COLO668 (cell line): Measurements from ENCODE around the gene ZSCAN22.
"Not testable (repeated sequence)": the region's sequence is repeated elsewhere in the genome, so short reads cannot be mapped to it uniquely, and the experiment has no call there.

Source experiments
- DNase-seq: peaks from one replicate; lab custom pipeline; 2025; ENCODE audit not compliant: unreplicated experiment; lab: John Stamatoyannopoulos, UW

ZSCAN22 gene

DNA sequence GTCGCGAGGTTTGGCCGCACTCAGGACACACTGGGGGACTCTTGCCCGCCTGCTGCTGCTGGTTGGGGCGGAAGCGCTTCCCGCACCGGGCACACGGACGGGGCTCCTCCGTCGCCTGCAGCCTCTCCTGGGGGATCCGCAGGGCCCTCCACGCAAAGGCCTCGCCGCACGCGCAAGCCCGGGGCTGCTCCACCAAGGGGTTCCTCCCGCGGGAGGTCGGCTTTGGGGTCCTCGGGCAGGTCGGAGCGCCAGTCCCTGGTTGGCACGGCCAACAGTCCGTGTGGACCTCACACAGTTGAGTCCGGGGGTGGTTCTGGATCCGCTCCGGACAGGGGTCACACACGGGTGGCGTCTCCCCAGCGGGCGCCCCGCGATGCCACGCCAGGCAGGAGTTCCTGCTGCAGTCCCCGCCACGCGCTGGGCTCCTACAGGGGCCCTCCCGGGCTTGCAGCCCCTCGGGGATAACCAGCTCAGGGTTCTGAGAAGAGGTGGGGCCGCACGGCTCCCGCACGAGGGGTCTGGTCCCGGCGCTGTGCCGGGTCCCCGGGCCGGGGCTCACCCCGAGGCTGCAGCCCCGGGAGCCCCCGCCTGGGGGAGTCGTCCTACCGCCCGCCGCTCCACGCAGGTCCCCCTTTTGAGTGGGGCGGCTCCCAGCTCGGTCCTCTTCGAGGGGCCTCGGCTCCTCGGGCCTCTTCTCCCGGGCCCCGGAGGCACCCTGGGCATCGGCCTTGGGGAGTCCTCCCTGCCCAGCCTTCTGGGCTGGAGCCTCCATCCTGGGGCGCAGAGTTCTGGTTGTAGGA lies 42.0 kb downstream of the ZSCAN22 start:
- DNase-seq = no peak

DNA sequence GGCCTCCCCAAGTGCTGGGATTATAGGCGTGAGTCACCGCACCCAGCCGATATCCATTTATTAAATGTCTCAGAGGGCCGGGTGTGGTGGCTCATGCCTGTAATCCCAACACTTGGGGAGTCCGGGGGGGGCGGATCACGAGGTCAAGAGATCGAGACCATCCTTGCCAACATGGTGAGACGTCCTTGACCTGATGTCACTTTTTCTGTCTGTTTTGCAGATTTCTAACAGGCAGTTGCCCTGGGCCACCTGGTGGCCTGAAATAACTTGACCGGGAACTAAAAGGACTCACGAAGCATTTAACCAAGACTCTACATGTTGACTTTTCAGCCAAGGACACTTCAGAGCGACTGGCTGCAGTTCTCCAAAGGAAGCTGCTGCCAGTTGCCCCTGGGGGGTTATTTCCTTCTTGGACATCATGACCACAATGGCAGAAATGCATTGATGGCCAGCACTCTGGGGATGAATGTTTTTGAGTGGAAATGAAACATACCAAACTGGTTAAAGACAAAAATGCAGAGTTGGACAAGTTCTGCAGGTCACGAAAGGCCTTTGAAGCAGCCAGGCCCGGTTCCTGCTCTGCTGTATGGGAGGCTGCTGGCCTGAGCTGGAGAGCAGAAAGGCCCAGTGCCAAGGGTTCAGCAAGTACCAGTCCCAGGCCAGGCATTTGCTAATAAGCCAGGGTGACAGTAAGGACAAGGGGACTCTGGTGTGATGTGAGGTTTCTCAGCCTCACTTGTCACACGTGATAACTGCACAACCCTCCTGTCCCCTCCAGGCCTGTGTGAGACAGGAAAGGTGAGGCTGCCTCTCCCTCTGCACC lies 45.7 kb downstream of the ZSCAN22 start:
- DNase-seq = no peak

DNA sequence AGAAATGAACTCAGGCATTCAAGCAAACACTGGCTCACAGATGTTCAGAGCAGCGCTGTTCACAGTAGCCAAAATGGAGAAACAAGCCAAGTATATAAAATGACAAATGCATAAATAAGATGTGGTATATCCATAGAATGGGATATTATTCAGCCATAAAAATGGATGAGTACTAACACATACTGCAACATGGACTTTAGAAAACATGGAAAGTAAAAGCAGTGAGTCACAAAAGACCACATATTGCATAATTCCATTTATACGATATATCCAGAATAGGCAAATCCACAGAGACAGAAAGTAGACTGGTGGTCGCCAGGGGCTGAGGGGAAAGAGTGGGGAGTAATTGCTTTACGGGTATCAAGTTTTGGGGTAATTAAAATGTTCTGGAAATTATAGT lies 47.4 kb downstream of the ZSCAN22 start:
- DNase-seq = no peak

DNA sequence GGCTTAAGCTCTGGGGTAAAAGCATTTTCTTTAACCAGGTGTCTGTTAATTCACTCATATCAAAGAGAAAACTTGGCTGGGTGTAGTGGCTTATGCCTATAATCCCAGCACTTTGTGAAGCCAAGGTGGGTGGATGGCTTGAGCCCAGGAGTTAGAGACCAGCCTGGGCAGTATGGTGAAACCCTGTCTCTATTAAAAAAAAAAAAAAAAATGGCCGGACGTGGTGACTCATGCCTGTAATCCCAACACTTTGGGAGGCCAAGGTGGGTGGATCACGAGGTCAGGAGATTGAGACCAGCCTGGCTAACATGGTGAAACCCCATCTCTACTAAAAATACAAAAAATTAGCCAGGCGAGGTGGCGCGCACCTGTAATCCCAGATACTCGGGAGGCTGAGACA lies 49.9 kb downstream of the ZSCAN22 start:
- DNase-seq = not testable (repeated sequence)

DNA sequence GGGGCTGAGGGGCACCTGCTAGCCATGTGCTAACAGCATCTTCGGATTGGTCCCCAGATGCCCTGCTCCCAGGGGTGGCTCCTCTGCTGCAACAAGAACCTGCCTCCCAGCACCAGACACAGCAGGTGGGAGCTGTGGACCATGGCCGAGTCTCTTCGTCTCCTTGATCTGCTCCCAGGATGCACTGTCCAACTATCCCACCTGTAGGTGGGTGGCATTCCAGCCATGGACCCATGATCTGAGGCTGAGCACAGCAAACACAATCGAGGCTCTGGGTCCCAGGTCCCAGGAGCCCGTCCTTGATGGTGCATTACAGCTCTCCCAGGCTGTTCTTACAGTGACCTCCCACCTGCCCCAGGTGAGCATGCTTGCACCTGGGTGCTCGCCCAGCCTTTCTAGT lies 52.5 kb downstream of the ZSCAN22 start:
- DNase-seq = no peak

DNA sequence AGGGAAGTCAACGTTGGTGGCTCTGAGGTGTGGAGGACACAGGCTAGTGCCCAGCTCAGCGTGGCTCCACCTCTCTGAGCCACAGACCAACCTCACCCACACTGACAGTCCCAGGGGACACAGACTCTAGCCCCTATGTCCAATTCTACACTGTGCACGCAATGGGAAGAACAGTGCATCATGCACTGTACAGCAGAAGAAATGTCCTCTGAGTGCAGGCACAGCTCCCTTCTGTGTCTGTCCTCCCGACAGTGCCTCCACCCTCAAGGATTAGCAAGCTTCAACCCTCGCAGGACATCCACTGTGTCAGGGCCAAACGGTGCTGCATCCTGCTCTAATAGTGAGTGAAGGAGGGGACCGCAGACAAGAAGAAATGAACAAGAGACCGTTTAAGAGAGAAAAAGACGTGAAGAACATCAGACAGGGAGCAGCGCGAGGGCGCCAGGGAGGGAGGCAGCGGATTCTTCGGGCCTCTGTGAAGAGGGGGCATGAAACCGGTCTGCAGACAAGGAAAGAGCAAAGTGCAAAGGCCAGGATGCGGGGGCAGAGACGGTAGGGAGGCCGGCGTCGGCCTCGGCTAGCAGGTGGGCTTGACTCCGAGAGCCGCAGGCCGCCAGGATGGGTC lies 53.4 kb downstream of the ZSCAN22 start:
- no peak for DNase-seq

DNA sequence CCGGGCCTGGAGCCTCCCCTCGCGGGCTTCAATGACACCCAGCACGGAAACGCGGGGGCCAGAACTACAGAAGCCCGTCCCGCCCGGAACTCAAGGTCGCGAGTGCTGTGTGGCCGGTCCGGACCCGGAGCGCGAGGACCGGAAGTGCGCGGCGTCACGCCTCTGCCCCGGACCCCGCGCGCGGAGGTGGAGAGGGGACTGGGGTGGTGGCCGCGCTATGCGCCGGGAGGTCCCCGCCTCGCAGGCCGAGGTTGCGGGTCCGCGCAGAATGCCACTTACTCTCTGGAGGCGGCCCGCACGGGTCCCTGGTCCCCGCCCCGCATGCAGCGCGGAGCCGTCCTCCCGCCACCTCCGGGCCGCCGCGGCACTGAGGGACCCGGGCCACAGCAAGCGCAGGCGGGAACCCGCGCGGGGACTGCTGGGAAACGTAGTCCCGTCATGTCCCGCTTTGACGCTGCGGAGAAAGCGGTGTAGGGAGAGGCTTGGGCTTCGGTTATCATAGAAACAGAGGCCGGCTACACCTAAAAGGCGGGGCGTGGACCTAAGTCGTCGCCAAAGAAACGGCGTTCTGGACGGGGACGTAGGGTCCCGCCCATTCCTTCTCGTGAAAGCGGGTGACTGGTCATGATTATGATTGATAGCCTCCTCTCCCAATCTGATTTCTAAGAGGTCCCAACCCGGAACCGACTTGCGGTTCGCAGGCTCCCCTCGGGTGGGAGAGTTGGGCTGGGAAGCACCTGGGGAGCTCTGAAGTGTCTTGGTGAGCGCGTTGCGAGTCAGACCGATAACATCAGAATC lies 54.1 kb downstream of the ZSCAN22 start, which contains the start of gene ZNF837:
ZNF837 (minus strand) TSS at position 369 of the 798 bp plus-strand sequence. CDS start 11,698 bp downstream, outside the sequence.
- peak; percentile 97 for DNase-seq

DNA sequence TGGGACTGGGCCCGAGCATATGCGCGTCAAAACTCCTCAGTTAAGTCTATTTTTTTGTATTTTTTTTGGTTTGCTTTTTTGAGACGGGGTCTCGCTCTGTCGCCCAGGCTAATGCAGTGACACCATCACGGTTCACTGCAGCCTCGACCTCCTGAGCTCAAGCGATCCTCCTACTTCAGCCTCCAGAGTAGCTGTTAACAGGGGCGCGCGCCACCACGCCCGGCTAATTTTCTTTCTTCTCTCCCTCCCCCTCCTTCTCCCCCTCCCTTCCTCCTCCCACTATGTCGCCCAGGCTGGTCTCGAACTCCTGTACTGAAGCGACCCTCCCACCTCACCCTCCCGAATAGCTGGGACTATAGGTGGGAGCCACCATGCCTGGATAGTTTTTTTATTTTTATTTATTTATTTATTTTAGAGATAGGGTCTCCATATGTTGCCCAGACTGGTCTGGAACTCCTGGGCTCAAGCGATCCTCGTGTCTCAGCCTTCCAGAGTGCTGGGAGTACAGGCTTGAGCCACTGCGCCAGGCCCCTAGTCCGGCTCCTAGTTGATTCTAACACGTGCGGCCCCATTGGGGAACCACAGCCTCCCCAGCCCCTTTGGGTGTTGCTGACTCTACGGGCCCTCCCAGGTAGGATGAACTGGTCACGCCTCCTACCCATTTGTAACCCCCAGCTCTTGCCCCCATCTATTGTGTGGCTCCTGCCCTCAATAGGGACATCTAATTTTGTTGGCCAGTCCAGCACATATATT lies 54.8 kb downstream of the ZSCAN22 start:
- peak; percentile 43 for DNase-seq

DNA sequence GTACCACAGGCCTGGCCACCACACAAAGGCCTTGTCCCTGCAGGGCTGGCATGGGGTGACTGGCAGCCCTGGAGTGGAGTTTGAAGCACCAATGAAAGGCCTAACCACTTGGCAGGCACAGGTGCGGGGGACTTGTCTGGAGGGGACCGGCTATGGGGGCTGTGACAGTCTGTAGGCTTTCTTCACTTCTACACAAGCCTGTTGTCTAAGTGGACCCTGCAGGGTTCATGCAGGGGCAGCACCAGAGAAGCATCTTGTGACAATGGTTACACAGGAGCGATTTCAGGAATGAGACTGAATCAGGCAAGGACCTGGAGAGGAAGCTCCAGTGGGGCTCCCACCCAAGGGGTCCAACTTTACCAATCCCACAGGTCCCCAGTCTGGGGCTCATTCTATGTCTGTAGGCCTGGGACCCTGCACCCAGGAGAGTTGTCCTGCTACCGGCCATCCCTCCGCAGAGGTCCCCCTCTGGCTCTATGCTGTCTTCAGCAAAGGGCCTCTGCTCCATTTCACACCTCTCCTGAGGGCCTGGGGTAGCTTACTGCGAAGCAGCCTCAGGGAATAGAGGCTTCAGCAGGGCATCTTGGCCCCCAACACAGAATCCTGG lies 56.3 kb downstream of the ZSCAN22 start:
- no peak for DNase-seq

DNA sequence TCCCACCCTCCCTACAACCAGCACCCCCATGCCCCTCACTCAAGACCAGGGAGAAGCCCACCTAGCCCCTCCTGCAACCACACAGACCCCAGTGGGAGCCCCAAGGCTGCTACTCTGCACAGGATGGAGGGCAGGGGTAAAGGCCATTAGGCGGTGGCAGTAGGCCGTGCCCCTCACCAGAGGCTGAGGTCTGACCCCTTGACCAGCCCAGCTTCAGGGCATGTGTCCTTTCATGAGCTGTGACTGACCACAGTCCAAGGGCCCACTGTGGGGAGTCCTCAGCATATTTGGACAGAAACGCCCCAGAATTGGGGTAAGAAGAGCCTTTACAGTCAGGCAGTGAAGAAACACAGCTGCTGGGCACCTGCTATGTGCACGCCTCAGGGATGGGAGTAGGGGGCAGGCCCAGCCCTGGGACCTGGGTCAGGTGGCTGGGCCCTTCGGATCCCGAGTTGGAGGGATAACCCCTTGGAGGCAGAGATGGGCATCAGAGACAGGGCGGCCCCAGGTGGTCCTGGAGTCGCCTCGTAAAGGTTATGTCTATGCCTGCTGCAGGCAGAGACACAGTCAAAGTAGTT lies 58.6 kb downstream of the ZSCAN22 start:
- DNase-seq = peak; percentile 18

DNA sequence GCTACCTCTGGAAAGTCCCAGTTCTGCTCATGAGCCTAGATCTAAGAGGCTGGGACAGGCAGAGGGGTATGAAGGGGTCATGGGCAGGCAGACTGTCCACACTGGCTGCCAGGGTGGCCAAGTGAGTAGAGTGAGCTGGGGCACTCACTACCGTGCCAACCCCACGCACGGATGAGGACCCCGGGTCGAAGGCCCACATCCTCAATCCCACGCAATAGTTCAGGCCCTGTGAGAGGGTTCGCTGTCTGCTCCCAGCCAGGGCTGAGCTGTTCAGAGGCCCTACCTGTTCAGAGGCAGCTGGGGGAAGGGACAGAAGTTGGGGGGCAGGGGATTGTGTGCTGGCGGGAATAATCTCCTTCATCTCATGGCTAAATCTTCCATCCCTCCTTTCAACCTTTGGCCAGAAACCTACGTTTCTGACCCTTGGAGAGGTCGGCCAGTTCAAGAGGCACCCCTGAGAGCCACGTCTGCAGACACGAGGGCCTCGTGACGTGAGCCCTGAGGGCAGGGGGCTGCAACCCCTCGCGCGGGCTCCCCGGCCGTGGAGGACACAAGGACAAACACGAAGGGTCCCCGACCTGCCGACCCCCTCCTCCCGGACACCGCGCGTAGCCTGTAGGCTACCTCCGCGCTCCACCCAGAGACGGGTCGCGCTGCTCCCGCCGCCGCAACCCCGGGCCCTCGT lies 59.2 kb downstream of the ZSCAN22 start:
- DNase-seq = peak; percentile 42

DNA sequence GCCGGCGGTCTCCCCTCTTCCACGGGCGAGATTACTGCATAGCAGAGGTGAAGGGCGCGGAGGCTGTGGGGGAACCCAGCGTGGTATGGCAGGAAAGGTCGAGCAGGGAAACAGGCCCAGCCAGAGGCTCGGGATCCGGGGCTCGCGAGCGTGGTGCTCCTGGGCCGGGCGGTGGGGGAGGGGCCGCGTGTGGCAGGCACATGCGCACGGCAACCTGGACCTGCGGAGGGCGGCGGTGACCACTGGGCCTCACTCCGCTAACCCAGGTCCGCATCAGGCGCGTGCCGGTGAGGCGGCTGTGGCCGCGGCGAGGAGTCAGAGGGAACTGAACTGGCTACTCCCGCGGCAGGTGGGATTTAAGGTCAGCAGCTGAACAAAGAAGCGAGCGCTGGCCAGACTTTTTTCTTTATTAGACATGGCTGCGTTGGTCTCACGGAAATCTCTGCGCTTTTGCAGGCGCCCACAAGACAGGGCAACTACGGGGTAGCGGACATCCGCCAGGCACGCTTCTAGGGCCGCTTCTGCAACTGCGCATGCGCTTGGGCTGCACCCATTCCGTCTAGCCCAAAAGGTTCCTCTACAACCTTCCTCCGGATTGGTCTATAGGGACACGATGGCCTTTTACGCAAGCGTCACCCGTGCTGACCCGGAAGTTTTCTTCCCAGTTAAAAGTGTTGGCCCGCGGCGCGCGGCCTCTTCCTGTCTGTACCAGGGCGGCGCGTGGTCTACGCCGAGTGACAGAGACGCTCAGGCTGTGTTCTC lies 60.0 kb downstream of the ZSCAN22 start, which contains the start of gene RPS5:
RPS5 (plus strand) TSS at position 694 of the 762 bp plus-strand sequence. CDS start 869 bp downstream, outside the sequence.
- DNase-seq = peak; percentile 97

DNA sequence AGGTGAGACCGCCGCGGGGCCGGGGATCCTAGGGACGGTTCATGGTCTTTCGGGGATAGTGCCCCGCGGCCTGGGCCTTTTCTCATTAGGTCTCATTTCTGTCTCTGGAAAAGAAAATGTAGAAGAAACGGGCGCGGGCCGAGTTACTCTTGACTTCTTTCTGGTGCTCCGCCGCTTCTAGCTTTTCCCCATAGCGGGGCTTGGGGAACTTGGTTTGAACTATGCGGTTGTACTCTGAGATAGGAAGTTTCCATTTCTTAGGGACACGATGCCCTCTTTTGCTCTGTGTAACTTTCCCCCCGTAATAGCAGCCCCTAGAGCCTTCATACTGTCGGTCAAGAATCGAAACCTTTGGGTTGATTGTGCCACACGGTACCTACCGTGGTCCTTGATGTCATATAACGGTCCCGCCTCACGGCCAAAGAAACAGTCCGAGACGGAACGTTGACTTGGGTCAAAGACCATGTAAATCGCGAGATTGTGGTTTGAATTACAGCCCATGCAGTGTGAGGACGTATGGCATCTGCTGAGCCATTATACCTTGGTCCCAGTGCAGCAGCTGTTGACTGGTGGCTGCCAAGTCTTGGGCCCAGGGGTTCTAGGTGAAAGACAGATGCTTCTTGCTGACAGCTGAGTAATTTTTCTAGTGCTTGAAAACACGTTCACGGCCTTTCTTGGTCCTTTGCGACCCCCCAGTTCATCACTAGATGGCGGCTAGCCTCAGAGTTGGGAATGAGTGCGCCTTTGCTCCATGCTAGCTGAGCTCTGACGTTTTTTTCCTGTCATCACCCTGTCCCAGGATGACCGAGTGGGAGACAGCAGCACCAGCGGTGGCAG lies 60.8 kb downstream of the ZSCAN22 start:
- no peak for DNase-seq

DNA sequence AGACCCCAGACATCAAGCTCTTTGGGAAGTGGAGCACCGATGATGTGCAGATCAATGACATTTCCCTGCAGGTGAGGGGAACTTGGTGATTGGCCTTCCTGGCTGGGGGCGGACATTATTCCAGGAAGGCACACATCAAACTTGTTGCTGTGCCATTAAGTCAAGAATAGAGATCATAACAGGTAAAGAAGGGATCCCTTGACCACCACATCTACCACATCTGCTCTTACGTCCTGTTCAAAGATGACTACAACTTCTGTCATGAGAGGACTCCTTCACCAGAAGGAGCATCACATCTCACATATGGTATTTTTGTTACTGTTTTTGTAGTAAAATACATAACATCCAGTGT lies 61.4 kb downstream of the ZSCAN22 start:
- DNase-seq = no peak
